ENCODE results near the gene TEX38. TPM values are rescaled to one million over a fixed set of nuclear protein-coding genes. Genes with fewer than 3 reads are reported as not detected.

Gene TEX38
- total and polyA plus RNA-seq, 2 of the 13 experiments (the other 11 are each of a cell fraction or from before 2014, with no cell fraction given) = 0.18 TPM; not detected in 1

DNA sequence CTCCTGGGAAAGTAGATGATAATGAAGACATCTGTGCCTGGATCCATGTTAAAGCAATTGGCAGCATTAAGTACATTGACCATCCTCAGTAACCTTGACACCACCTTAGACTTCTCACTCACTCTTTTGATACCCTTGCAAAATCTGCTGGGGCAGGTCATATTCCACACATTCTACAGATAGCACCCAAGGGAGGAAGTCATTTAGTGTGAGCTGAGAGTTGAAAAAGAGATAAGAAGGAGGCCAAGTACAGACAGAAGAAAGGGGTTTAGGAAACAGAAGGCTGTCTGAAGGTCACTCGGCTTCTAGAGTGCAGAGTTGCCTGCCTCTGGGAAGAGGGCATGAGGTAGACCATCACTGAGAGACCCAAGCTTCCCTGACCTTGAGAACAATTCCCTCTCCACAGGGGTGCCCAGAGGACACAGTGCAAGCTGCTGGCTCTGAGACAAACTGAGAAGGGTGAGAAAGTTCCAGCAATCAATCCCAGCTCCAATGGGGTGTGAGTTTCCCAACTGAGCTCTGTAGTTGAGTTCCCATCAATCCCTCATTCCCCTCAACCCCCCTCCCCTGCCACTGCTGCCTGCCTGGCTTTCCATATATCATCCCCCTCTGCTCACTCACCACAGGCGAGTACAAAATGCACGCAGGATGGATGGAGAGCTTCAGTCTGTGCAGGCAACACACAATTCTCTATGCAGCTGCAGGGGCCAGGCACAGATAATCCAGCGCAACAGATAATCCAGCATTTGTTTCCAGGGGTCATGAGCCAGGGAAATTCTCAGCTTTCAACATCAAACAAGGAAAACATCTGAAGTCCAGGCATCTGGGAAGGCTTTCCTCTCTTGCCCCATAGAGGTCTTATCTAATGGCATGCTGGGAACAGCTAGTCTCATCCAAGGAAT is 47.7 kb upstream of the TEX38 start:
- Histone ChIP-seq H3K27ac (ENCODE audit: extremely low read length, insufficient read depth, low read length) (no peak overlapping the region), H3K27me3 (ENCODE audit: control insufficient read depth in 1 of 2, insufficient read depth in 2 of 2, low read length in 2 of 2) (no peaks in the 10 kb centered on the region; a peak in 1 of 5 replicates), H3K9ac (ENCODE audit: insufficient read depth, low read depth, low read length) (no peak overlapping the region), H3K4me1 (ENCODE audit: insufficient read depth, low read length) (peaks cover 21% of the 10 kb centered on the region), H3K79me2 (ENCODE audit: insufficient read depth, low read length) (no peaks in the 10 kb centered on the region), H2AFZ (ENCODE audit: low read length) (no peak overlapping the region), H4K20me1 (ENCODE audit: insufficient read depth, low read length) (no peaks in the 10 kb centered on the region), H3K4me2 (ENCODE audit: low read depth, low read length) (no peak overlapping the region), H3K9me3 (ENCODE audit: low read length) (no peaks in the 10 kb centered on the region), H3K36me3 (replicated peaks in 1 of 2; ENCODE audit: control insufficient read depth in 1 of 2, insufficient read depth in 2 of 2, low read length in 2 of 2) (no peaks in the 10 kb centered on the region), H3K4me3 (replicated peaks in 1 of 3; ENCODE audit: insufficient read depth in 1 of 3, low read depth in 2 of 3, low read length in 3 of 3) (no peak overlapping the region)
- no peak for DNase-seq (ENCODE audit: low spot score)
- no TSS peak for BruUV-seq (replicated peaks)
- FAIRE-seq = no peak
- ATAC-seq = no peak
- 19% methylated on average over 3 of the region's 4 CpGs for whole genome bisulfite sequencing (ENCODE audit: low lambda C conversion rate)
- TF ChIP-seq TP53 (CRISPR knock-in tag; conservative IDR thresholded peaks at IDR 0.05) (no peak), HDAC2 (CRISPR knock-in tag; IDR thresholded peaks at IDR 0.05) (no peak), ZNF12 (CRISPR knock-in tag; IDR thresholded peaks at IDR 0.05) (no peak), NRL (CRISPR knock-in tag; IDR thresholded peaks at IDR 0.05; ENCODE audit: borderline replicate concordance) (no peak), MEIS1 (CRISPR knock-in tag; IDR thresholded peaks at IDR 0.05; ENCODE audit: borderline replicate concordance) (no peak), GATAD1 (CRISPR knock-in tag; IDR thresholded peaks at IDR 0.05) (no peak), RARG (CRISPR knock-in tag; IDR thresholded peaks at IDR 0.05; ENCODE audit: low read depth) (no peak), BHLHE40 (IDR thresholded peaks at IDR 0.05; ENCODE audit: low read length) (no peak), SUZ12 (IDR thresholded peaks at IDR 0.05; ENCODE audit: low read depth, low read length) (no peak), ZNF781 (CRISPR knock-in tag; IDR thresholded peaks at IDR 0.05; ENCODE audit: borderline replicate concordance, not compliant biosample characterization) (no peak), TGIF2 (CRISPR knock-in tag; IDR thresholded peaks at IDR 0.05) (no peak), KLF12 (CRISPR knock-in tag; IDR thresholded peaks at IDR 0.05; ENCODE audit: borderline replicate concordance) (no peak), NCOR1 (IDR thresholded peaks at IDR 0.05; ENCODE audit: borderline replicate concordance, low read length) (no peak), ZNF737 (CRISPR knock-in tag; IDR thresholded peaks at IDR 0.05; ENCODE audit: borderline replicate concordance) (no peak), ZNF891 (CRISPR knock-in tag; IDR thresholded peaks at IDR 0.05) (no peak), SMAD3 (CRISPR knock-in tag; IDR thresholded peaks at IDR 0.05) (no peak), KDM6A (CRISPR knock-in tag; IDR thresholded peaks at IDR 0.05; ENCODE audit: low read depth) (no peak), ELF4 (CRISPR knock-in tag; IDR thresholded peaks at IDR 0.05; ENCODE audit: borderline replicate concordance) (no peak)
- TF ChIP-seq, protein P1, sequence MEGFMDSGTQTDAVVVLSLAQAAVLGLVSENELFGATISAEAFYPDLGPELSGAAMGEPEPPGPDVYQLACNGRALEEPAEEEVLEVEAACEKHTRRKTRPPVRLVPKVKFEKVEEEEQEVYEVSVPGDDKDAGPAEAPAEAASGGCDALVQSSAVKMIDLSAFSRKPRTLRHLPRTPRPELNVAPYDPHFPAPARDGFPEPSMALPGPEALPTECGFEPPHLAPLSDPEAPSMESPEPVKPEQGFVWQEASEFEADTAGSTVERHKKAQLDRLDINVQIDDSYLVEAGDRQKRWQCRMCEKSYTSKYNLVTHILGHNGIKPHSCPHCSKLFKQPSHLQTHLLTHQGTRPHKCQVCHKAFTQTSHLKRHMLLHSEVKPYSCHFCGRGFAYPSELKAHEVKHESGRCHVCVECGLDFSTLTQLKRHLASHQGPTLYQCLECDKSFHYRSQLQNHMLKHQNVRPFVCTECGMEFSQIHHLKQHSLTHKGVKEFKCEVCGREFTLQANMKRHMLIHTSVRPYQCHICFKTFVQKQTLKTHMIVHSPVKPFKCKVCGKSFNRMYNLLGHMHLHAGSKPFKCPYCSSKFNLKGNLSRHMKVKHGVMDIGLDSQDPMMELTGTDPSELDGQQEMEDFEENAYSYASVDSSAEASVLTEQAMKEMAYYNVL (CRISPR knock-in tag; IDR thresholded peaks at IDR 0.05; ENCODE audit: borderline replicate concordance) = no peak
- TF ChIP-seq, protein P2, sequence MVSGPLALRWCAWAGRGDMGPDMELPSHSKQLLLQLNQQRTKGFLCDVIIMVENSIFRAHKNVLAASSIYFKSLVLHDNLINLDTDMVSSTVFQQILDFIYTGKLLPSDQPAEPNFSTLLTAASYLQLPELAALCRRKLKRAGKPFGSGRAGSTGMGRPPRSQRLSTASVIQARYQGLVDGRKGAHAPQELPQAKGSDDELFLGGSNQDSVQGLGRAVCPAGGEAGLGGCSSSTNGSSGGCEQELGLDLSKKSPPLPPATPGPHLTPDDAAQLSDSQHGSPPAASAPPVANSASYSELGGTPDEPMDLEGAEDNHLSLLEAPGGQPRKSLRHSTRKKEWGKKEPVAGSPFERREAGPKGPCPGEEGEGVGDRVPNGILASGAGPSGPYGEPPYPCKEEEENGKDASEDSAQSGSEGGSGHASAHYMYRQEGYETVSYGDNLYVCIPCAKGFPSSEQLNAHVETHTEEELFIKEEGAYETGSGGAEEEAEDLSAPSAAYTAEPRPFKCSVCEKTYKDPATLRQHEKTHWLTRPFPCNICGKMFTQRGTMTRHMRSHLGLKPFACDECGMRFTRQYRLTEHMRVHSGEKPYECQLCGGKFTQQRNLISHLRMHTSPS (CRISPR knock-in tag; IDR thresholded peaks at IDR 0.05; ENCODE audit: low read depth) = no peak
- ChIA-PET POLR2A (interaction anchor here (2.0 kb wide), 1 partner anchor 20 kb away, joined by 9 read pairs; the partner anchor contains the start of gene MKNK1), CTCF (ENCODE audit: low intra/inter-chr PET ratio, low total read pairs) (no interaction called here)
- in situ Hi-C loops (cut with HindIII; ENCODE audit: extremely low pct_ligation_motif_present, low pct_unique_long_range_greater_than_20kb) = no loop called here
- intact Hi-C loops (cut with micrococcal nuclease; ENCODE audit: unreplicated experiment) = no loop called here
